Suprapubic skin (tissue), 3 donors: ENCODE results near the gene ENTPD5.

ENCODE experiments used
- CTCF ChIP-seq, 2 donors: fragments of 200-600 bp in 1 of 2; fragments of 450-650 bp in 1 of 2; sonication (generic) in 1 of 2; IDR thresholded peaks; one replicate each; pipeline ENCODE4 v1.5.1; 2016 to 2019; ENCODE audit warnings: antibody characterized with exemption in 2 of 2, mild to moderate bottlenecking in 1 of 2, moderate library complexity in 1 of 2
- POLR2AphosphoS5 ChIP-seq, 3 donors: sonication (generic); formaldehyde crosslinking; IDR thresholded peaks; one replicate each; pipeline ENCODE4 v1.6.1; 2017; ENCODE audit warnings: antibody characterized with exemption in 3 of 3

GRCh38 chr14:73955674-73956073 lies 63.4 kb downstream of the ENTPD5 start:
- no peak for TF ChIP-seq CTCF (IDR thresholded peaks at IDR 0.05)
- TF ChIP-seq POLR2AphosphoS5 (IDR thresholded peaks at IDR 0.05): no peak
